ENCODE results near the gene ANKRD11. TPM values are rescaled to one million over a fixed set of nuclear protein-coding genes. Genes with fewer than 3 reads are reported as not detected.

The ANKRD11 gene
- total RNA-seq, 1 experiment from 2014 or later = 266 TPM

GRCh38 chr16:89409161-89409711 is 81.1 kb downstream of the ANKRD11 start:
- BruUV-seq (replicated peaks) = no TSS peak
- H3K4me2 ChIP-seq (ENCODE audit: low read length) = no peak overlapping the region
- ATAC-seq = peak; percentile 20; the same call in 1 of the 2 replicates

DNA sequence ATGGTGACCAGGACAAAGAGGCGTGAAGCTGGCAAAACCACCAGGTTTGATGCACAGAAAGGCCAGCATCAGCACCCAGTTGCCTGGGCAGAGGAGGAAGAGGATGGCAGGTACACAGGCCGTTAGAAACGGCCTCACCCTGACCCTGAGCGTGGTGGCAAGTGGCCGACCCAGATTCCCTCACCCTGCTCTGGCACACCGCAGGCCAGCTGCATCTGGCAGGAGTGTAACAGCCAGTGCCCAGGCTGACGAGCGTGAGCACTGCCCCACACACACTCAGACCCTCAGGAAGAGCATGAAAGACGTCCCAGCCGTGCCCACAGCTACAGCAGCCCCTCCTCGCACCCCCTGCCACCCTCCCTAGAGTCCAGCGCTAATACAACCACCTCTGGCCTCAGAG is 82.0 kb downstream of the ANKRD11 start:
- no peak for DNase-seq (ENCODE audit: low read depth, low spot score)
- Histone ChIP-seq H2AFZ (ENCODE audit: low read depth, low read length, poor library complexity, severe bottlenecking) (no peak overlapping the region), H3K4me1 (ENCODE audit: control insufficient read depth in 1 of 2, insufficient read depth in 2 of 2, low read length in 2 of 2) (peaks cover 6 to 50% of the 10 kb centered on the region in 2 experiments), H3K36me3 (ENCODE audit: control insufficient read depth in 1 of 2, insufficient read depth in 2 of 2, low read length in 2 of 2) (no peaks in the 10 kb centered on the region), H3K9me3 (ENCODE audit: control insufficient read depth in 1 of 2, insufficient read depth in 1 of 2, low read depth in 1 of 2, low read length in 2 of 2) (no peaks in the 10 kb centered on the region), H4K20me1 (ENCODE audit: insufficient read depth) (peaks cover 71% of the 10 kb centered on the region; the same call in 1 of the 2 replicates), H3K27me3 (ENCODE audit: insufficient read depth, low read length) (no peaks in the 10 kb centered on the region), H3K4me2 (ENCODE audit: low read length) (no peak overlapping the region), H3K27ac (ENCODE audit: low read depth, low read length) (no peak overlapping the region), H3K9me2 (ENCODE audit: insufficient read depth) (no peaks in the 10 kb centered on the region), H3K4me3 (replicated peaks in 1 of 2; ENCODE audit: low read depth in 1 of 2, low read length in 2 of 2) (no peak overlapping the region), H3K79me2 (ENCODE audit: insufficient read depth, low read length) (peaks cover 100% of the 10 kb centered on the region), H3K9ac (ENCODE audit: low read length) (no peak overlapping the region)
- ChIA-PET RAD21 (ENCODE audit: low non-redundant PET in 1 of 2, low total read pairs in 2 of 2, uncharacterized antibody in 2 of 2, unreplicated experiment in 2 of 2) (no interaction called here), CTCF (no interaction called here), POLR2A (no interaction called here)
- ATAC-seq = no peak
- no TSS peak for BruUV-seq (replicated peaks)
- intact Hi-C loops (cut with micrococcal nuclease) = no loop called here
- TF ChIP-seq MAX (IDR thresholded peaks at IDR 0.05) (no peak), SIN3A (IDR thresholded peaks at IDR 0.05; ENCODE audit: low read depth) (no peak), CBX3 (IDR thresholded peaks at IDR 0.05; ENCODE audit: low read depth) (no peak), ZNF274 (IDR thresholded peaks at IDR 0.05; ENCODE audit: low read depth, low read length) (no peak), SRF (IDR thresholded peaks at IDR 0.05; ENCODE audit: low read depth) (no peak), EZH2 (IDR thresholded peaks at IDR 0.05) (no peak), POLR2AphosphoS5 (IDR thresholded peaks at IDR 0.05; ENCODE audit: low read depth, low read length) (no peak), FOSL1 (IDR thresholded peaks at IDR 0.05; ENCODE audit: low read depth) (no peak), ELF1 (IDR thresholded peaks at IDR 0.05; ENCODE audit: borderline replicate concordance, low read depth) (no peak), SP1 (IDR thresholded peaks at IDR 0.05; ENCODE audit: low read depth) (no peak), ZFX (IDR thresholded peaks at IDR 0.05) (no peak), EZH2phosphoT487 (IDR thresholded peaks at IDR 0.05; ENCODE audit: borderline replicate concordance) (no peak)
- TF ChIP-seq, protein P1, sequence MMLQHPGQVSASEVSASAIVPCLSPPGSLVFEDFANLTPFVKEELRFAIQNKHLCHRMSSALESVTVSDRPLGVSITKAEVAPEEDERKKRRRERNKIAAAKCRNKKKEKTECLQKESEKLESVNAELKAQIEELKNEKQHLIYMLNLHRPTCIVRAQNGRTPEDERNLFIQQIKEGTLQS (IDR thresholded peaks at IDR 0.05) = no peak
- TF ChIP-seq, protein P2, sequence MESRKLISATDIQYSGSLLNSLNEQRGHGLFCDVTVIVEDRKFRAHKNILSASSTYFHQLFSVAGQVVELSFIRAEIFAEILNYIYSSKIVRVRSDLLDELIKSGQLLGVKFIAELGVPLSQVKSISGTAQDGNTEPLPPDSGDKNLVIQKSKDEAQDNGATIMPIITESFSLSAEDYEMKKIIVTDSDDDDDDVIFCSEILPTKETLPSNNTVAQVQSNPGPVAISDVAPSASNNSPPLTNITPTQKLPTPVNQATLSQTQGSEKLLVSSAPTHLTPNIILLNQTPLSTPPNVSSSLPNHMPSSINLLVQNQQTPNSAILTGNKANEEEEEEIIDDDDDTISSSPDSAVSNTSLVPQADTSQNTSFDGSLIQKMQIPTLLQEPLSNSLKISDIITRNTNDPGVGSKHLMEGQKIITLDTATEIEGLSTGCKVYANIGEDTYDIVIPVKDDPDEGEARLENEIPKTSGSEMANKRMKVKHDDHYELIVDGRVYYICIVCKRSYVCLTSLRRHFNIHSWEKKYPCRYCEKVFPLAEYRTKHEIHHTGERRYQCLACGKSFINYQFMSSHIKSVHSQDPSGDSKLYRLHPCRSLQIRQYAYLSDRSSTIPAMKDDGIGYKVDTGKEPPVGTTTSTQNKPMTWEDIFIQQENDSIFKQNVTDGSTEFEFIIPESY (IDR thresholded peaks at IDR 0.05; ENCODE audit: extremely low read depth, insufficient replicate concordance, low read length) = no peak
- TF ChIP-seq, protein P3, sequence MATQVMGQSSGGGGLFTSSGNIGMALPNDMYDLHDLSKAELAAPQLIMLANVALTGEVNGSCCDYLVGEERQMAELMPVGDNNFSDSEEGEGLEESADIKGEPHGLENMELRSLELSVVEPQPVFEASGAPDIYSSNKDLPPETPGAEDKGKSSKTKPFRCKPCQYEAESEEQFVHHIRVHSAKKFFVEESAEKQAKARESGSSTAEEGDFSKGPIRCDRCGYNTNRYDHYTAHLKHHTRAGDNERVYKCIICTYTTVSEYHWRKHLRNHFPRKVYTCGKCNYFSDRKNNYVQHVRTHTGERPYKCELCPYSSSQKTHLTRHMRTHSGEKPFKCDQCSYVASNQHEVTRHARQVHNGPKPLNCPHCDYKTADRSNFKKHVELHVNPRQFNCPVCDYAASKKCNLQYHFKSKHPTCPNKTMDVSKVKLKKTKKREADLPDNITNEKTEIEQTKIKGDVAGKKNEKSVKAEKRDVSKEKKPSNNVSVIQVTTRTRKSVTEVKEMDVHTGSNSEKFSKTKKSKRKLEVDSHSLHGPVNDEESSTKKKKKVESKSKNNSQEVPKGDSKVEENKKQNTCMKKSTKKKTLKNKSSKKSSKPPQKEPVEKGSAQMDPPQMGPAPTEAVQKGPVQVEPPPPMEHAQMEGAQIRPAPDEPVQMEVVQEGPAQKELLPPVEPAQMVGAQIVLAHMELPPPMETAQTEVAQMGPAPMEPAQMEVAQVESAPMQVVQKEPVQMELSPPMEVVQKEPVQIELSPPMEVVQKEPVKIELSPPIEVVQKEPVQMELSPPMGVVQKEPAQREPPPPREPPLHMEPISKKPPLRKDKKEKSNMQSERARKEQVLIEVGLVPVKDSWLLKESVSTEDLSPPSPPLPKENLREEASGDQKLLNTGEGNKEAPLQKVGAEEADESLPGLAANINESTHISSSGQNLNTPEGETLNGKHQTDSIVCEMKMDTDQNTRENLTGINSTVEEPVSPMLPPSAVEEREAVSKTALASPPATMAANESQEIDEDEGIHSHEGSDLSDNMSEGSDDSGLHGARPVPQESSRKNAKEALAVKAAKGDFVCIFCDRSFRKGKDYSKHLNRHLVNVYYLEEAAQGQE (IDR thresholded peaks at IDR 0.05; ENCODE audit: low read depth) = no peak

More at GRCh38 chr16:89409161-89409711, 81.1 kb downstream of the ANKRD11 start:
- no peak for DNase-seq (ENCODE audit: low read depth, low spot score)
- Histone ChIP-seq H3K9me2 (ENCODE audit: insufficient read depth) (no peaks in the 10 kb centered on the region), H4K20me1 (ENCODE audit: insufficient read depth) (peaks cover 69% of the 10 kb centered on the region; the same call in 1 of the 2 replicates), H3K9me3 (ENCODE audit: control insufficient read depth in 1 of 2, insufficient read depth in 1 of 2, low read depth in 1 of 2, low read length in 2 of 2) (no peaks in the 10 kb centered on the region), H3K4me1 (ENCODE audit: control insufficient read depth in 1 of 2, insufficient read depth in 2 of 2, low read length in 2 of 2) (peaks cover 6 to 50% of the 10 kb centered on the region in 2 experiments), H2AFZ (ENCODE audit: low read depth, low read length, poor library complexity, severe bottlenecking) (no peak overlapping the region), H3K79me2 (ENCODE audit: insufficient read depth, low read length) (peaks cover 100% of the 10 kb centered on the region), H3K27me3 (ENCODE audit: insufficient read depth, low read length) (no peaks in the 10 kb centered on the region), H3K4me3 (replicated peaks in 1 of 2; ENCODE audit: low read depth in 1 of 2, low read length in 2 of 2) (no peak overlapping the region), H3K27ac (ENCODE audit: low read depth, low read length) (0 out of 2 replicates have a peak overlapping the region, but pooled peaks have one; percentile 7), H3K36me3 (ENCODE audit: control insufficient read depth in 1 of 2, insufficient read depth in 2 of 2, low read length in 2 of 2) (no peaks in the 10 kb centered on the region), H3K9ac (ENCODE audit: low read length) (no peak overlapping the region)
- intact Hi-C loops (cut with micrococcal nuclease) = no loop called here
- ChIA-PET RAD21 (ENCODE audit: low non-redundant PET in 1 of 2, low total read pairs in 2 of 2, uncharacterized antibody in 2 of 2, unreplicated experiment in 2 of 2) (no interaction called here), POLR2A (no interaction called here), CTCF (no interaction called here)
- TF ChIP-seq YY1 (IDR thresholded peaks at IDR 0.05; ENCODE audit: extremely low read depth, insufficient replicate concordance, low read depth, low read length) = no peak

All from HCT116 (cell line).